HG03469 (cell line): Measurements from ENCODE around the gene HDAC10.
"Not testable (repeated sequence)": the region's sequence is repeated elsewhere in the genome, so short reads cannot be mapped to it uniquely, and the experiment has no call there.

ENCODE experiments used
- ATAC-seq: cut with Tn5 transposase; IDR thresholded peaks from one replicate; pipeline ENCODE4 v1.9.1; 2021; ENCODE audit warnings: mild to moderate bottlenecking, moderate library complexity, moderate number of reproducible peaks; ENCODE audit not compliant: unreplicated experiment

HDAC10 gene

DNA sequence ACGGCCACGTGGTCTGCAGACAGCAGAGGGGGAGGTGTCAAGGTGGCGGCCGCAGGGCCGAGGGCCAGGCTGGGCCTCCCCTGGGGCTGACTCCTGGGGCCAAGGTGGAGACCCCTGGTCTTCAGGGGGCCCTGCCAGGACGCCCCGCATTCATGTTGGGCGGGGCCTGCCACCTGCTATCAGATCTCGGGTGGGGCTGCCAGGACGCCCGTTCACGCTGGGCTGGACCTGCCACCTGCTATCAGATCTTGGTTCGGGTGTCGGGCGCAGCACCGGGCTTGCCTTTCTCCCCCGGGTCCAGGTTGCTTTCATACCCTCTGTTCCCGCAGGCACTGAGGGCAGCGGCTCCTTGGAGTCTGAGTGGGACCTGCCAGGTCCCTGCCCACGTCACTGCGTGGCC is 35.2 kb upstream of the HDAC10 start:
- ATAC-seq: no peak

DNA sequence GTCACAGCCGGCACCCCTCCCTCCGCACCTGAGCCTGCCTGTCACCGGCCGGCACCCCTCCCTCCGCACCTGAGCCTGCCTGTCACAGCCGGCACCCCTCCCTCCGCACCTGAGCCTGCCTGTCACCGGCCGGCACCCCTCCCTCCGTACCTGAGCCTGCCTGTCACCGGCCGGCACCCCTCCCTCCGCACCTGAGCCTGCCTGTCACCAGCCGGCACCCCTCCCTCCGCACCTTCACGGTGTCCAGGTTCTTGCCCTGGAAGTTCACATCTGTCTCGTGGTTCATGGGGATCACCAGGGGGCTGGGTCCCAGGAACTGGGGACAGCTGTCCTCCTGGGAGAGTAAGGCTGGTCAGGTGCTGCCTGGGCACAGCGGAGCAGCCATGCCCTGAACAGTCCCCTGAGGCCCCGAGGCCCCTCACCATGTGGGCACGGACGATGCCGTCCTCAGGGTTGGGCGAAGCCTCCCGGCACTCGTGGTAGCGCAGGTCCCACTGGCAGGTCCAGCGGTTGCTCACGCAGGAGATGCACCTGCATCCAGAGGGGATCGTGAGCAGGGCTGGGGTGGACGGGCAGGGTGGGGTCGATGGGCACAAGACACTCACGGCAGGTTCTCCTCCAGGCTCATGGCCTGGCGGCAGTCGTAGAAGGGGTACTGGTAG is 34.6 kb upstream of the HDAC10 start:
- ATAC-seq: no peak

DNA sequence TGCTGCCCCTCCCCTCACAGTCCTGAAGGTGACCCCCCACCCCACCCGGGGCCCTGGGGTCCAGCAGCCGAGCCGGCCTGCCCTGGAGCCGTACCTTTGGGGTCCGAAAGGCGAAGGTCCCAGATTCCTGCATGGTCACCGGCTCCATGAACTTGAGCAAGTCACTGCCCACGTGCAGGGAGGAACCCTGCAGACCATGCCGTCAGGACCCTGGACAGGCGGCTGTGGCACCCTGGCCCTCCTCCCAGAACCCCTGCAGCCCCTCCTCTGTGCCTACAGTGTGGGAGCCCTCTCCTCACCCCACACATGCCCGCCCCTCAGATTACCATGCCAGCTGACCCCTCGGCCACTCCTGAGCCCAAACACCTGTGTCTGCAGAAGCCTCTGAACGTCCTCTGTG is 33.4 kb upstream of the HDAC10 start:
- ATAC-seq: no peak

DNA sequence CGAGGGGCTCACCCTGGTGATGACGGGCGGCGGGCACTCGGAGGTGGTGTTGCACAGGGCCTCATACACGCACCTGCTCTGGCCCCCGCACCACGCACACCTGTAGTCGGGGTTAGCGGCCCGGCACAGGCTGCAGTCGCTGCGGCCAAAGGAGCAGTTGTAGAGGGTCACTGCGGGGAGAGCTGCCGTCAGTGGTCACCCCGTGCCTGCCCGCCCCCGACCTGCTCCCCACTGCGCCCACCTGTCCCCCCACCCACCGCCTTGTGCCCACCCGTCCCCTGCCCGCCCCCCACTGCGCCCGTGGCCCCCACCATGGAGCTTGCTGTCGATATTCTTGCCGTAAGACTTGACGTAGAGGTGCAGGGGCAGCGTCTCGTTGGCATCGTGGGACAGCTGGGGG is 32.8 kb upstream of the HDAC10 start:
- ATAC-seq: no peak

DNA sequence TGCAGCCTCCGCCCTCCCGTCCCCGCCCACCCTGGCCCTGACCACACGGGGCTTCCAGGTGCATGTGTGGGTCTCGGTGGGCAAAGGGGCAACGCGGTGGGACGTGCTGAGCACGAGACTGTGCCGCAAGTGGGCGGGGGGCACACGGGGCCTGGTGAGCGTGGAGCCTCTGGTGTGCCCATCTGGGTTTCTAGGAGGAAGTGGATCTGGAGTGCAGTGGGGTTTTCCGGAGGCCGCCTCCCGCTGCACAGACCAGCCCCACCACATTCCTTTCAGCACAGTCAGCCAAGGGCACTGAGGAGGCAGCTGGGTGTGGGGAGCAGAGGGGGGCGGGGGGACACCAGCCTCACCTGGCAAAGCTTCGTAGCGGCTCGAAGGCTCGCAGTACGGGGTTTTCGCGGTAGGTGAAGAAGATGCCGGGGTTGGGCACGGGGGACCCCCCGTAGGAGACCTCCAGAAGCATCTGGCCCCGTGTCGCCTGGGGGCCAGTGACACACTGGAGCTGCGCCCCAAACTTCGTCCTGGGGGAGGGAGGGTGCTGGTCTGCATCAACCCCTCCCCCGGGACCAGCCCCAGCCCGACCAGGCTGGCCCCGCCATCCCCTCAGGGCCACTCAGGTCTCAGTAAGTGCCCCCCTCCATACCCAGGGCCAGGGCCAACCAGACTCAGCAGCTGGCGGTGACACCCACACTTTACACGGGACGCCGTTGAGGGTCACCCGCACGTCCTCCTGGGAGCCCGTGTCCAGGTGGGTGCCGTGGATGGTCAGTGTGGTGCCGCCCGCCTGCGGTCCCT is 31.5 kb upstream of the HDAC10 start:
- ATAC-seq: no peak

DNA sequence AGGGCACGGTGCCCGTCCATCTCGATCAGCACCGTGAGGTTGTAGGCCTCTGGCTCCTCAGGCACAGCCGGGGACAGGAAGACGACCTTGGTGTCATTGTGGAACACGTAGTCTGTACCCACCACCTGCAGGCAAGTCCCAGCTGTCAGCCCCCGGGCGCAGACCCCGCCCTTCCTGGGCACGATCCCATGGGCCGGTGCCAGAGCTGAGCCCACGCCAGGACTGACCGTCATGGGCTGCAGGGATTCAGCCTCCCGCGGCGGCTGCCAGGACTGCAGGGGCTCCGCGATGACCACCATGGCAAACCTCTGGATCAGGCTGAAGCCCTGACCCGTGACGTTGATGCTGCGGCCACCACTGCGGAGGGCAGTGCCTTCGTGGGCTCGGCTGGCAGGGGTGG is 30.9 kb upstream of the HDAC10 start:
- no peak for ATAC-seq

DNA sequence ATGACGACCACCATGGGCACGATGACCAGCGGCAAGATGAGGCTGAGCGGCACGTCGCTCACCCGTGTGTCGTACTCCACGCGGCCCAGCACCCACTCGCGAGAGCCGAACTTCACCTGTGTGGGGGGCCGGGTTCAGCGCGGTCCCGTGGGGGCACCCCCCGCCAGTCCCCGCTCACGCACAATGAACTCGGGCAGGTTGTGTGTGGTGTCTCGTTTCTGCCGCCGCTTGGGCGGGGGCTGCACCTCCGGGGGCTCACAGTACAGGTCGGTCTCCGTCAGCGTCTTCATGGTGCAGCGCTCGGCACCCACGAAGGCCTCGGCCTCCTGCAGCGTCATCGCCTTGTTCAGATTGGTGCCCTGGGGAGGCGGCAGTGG is 30.3 kb upstream of the HDAC10 start:
- no peak for ATAC-seq

DNA sequence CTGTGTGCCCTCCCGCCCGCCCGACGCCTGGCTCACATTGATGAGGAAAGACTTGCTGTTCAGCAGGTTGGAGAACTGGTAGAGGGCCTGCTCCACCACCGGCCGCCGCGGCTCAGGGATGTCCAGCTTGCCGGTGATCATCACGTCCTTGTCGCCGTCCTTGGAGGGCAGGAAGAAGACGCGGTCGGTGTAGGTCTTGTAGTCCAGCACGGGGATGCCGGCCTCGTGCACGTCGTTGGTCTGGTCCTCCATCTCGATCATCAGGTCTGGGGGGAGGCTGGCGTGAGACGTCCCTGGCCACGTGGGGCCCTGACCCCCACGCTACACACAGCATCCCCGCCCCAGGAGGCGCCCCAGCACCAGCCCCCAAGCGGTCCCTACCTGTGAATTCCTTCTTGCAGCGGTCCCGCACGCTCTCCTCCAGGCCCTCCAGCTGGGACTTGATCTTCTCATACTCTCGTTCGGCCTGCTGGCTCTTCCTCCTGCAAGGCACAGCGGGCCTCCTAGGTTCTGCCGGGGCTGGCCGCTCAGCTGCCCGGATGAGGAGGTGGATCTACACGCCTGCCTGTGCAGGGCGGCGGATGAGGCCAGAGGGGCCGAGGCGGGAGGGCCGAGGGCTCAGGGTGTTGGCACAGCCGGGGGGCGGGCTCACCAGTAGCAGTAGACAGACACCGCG is 29.8 kb upstream of the HDAC10 start:
- no peak for ATAC-seq

DNA sequence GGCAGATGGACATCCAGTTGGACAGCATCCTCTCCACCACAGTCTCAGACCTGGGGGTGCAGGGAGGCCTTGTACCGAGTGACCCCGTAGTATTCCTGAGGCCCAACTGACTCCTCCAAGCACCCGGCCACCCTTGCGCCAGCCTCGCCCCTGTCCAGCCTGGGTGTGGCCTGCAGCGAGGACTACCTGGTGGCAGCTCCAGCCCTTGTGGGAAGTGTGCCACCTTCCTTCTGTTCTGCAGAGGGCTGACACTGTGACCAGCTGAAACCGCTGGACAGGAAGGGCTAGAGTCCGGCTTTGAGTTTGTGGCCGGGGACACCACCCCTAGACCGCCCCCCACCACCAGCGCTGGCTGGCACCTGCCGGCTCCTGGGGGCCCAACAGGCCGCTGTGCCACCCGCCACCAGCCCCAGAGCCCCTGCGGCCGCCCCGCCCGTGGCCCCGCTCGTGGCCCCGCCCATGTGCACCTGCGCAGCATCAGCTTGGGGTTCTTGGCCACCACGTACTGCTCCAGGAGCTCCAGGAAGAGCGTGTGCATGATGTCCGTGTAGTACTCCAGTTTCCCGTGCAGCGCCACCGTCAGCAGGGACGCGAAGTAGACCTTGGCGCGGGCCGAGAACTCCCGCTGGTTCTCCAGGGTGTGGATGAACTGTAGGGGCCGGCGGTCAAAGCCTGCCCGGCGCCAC is 29.1 kb upstream of the HDAC10 start:
- no peak for ATAC-seq

DNA sequence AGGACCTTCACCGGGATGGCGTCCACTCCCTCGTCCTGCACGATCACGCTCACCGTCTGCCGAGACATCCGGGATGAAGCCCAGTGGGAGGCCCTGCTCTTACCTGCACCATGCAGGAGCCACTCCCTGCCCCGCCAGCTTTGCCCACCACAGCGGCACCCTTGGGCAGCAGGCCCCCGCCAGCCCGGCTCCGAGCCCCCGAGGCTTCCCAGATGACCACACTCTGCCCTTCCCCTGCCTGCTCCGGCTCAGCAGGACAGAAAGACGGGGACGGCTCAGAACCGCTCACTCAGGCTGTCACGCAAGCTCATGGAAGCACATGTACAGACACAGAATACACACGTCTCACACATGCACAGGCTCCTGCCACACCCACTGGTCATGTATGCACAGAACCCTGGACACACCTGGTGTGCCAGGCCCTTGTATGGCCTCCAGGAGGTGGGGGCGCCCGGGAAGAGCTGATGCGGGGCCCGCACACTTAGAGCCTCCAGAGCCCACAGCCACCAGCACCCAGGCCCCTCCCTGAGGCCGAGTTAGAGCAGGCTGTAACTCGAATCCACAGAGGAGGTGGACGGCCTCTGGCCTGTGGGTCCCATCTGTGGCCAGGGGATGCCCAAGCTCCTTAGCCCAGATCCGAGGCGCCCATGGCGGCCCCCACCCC is 28.0 kb upstream of the HDAC10 start:
- no peak for ATAC-seq

DNA sequence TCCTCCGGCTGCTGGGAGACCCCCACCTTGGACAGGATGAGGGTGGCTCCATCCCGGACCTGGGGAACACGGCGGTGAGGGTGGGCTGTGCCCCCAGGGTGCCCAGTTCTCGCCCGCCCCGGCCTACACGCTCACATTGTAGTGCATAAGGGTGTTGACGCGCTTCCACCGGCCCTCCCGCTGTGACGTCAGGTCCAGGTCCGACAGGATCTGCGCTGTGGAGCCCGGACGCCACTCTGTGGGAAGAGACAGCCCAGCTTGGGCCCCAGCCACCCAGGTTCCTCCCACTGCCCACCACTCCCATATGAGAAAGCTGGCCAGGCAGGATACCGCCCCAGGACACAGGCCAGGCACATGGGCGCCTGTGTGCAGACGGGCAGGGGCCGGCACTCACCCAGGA is 27.4 kb upstream of the HDAC10 start:
- ATAC-seq: no peak

DNA sequence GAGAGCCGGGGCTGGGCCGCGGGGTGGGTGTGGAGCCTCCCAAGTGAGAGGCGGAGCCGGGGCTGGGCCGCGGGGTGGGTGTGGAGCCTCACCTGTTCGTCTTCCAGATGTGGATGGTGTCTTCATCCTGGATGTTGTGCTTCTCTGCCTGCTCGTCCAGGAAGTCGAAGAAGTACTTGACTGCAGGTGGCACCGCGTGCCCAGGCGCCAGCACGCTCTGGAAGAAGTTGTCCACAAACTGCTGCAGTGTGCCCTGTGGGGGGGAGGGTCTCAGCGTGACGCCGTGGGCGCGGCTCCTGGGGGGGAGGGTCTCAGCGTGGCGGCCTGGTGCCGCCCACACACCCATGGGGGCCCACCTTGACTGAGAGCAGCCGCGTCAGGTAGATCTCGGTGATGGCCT is 26.7 kb upstream of the HDAC10 start:
- ATAC-seq: no peak

DNA sequence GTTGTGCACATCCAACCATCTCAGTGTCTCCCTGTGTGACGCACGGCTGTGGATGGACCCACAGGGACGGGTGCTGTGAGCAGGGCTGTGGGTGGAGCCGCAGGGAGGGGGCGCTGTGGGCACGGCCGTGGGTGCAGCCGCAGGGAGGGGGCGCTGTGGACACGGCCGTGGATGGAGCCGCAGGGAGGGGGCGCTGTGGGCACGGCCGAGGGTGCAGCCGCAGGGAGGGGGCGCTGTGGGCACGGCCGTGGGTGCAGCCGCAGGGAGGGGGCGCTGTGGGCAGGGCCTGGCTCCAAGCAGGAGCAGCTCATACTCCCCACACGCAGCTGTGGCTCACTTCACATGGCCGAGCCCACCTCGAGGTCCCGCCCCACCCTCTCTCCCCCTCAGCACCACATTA is 25.1 kb upstream of the HDAC10 start:
- ATAC-seq: no peak

DNA sequence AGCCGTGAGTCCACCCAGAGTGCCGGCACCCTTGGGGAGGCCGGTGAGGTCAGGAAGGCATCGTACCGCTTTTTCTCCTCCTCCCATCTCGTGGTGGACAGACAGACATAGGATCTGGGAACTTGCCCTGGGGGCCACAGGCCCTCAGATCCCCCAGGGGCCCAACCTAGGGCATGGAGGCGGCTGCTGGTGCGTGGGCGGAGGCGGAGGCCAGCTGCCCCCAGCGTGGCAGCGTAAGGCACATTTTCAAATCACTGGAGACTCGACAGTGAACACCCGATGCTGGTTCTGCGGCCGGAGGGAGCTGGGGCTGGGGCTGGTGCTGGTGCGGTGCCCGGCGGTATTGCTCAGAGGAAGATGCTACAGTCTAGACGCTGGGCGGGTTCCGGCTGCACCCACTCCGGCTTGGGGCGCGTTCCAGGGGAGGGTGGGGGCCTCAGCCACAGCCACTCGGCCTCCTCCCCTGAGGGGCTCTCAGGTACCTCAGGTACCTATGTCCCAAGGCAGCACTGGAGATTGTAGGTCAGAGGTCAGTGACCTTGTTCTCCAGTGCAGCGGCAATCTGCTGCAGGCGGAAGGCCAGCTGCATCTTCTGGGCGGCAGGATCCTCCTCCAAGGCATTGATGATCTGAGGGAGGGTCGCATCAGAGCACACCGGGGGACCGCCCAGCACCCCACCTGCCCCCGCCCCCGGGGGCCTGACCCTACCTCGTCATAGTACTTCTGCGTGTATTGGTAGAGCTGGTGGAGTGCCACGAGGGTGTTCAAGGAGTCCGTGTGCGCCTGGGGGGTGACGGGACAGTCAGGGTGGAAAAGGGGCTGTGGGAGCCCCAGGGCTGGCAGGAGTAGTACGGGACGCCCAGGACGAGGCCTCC is 24.4 kb upstream of the HDAC10 start:
- no peak for ATAC-seq

DNA sequence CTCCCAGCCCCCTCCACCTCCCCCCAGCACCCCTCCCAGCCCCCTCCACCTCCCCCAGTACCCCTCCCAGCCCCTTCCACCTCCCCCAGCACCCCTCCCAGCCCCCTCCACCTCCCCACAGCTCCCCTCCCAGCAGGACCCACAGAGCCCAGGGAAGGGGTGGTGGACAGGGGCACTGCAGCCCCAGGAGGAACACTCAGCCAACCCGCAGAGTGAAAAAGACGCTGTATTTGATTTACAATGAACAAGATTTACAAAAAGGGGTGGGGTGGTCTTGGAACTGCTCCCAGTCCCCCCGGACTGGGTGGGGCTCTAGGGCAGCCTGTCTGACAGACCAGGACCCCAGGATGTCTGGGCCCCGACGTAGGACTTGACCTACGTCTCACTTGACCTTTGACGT is 23.7 kb upstream of the HDAC10 start:
- no peak for ATAC-seq

DNA sequence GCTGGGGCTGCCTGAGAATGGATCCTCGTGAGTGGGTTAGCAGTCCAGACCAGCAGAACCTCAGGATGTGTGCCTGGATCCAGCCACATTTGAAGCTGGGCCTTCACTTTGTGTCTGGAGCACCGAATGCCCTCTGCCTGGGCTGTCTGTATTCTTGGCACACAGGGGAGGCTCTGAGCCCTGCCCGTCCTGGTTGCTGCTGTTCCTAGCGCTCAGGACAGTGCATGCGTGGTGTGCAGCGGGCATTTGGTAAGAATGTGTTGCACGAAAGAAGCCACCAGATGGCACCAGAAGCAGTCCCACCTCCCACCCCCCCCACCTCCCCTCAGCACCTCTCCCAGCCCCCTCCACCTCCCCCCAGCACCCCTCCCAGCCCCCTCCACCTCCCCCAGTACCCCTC is 23.2 kb upstream of the HDAC10 start:
- no peak for ATAC-seq

DNA sequence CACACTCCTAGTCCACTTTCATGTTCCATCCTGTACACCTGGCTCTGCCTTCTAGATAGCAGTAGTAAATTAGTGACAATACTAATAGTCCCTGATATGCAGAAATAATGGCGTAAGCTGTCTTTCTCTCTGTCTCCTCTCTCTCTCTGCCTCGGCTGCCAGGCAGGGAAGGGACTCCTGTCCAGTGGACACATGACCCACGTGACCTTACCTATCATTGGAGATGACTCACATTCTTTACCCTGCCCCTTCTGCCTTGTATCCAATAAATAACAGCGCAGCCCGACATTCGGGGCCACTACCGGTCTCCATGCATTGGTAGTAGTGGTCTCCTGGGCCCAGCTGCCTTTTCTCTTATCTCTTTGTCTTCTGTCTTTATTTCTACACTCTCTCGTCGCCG is 22.7 kb upstream of the HDAC10 start:
- not testable (repeated sequence) for ATAC-seq

DNA sequence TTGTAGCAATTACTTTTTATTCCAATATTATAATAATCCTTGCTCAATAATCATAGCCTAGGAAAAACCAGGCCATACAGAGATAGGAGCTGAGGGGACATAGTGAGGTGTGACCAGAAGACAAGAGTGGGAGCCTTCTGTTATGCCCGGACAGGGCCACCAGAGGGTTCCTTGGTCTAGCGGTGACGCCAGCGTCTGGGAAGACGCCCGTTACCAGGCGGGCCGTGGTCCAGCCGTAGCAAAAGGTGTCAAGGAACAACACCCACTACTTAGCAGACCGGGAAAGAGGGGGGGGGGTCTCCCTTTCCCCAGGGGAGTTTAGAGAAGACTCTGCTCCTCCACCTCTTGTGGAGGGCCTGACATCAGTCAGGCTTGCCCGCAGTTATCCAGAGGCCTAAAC is 22.3 kb upstream of the HDAC10 start:
- not testable (repeated sequence) for ATAC-seq

DNA sequence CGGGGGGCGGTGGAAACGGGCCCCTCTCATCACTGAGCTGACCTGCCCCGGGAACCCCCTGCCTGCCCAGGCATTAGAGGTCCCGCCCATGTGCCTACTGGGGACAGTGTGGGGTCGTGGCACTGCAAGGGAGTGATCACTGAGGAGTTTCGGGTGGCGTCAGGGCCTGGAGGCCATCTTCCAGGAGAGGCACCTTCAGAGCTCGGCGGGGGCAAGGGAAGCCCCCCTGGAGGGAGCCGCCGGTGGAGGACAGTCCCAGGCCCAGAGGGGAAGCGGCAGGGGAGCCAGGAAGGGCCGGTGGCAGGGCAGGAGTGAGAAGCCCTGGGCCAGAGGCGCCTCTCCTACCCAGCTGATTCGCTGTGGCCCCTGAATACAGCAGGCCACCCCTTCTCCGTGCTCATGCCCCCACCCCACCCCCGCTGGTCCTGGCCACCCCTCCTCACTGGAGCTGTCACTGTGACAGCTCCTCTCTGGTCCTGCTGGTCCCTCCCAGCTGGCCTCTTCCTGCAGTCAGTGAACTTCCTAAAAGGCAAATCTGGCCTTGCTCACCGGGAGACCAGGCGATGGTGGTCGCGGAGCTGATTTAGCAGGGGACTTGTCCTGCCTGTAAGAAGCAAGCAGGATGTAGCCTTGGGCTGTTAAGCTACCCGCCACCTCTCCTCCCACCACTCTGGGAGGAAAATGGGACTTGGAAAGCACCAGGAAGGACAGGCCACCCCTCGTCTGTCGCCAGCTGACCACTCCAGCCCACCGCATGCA is 21.2 kb upstream of the HDAC10 start:
- no peak for ATAC-seq
